Type B pancreatic cell (in vitro differentiated cells): ENCODE measurements around the gene CMC4. TPM values are rescaled to one million over a fixed set of nuclear protein-coding genes. Genes with fewer than 3 reads are reported as not detected.

Experiments used
- DNase-seq: peaks from one replicate; pipeline ENCODE4 v3.0.0; 2021; ENCODE audit warnings: mixed read lengths; ENCODE audit not compliant: unreplicated experiment; ENCODE audit errors: extremely low spot score
- H3K27ac Mint-ChIP-seq: 2 replicates; pipeline ENCODE4 v1.8.0; 2021; ENCODE audit warnings: mild to moderate bottlenecking, mixed read lengths
- H3K27me3 Mint-ChIP-seq: 2 replicates; pipeline ENCODE4 v1.8.0; 2021; ENCODE audit warnings: mixed read lengths
- H3K36me3 Mint-ChIP-seq: 2 replicates; pipeline ENCODE4 v1.8.0; 2021; ENCODE audit warnings: mixed read lengths
- H3K4me1 Mint-ChIP-seq: one replicate; pipeline ENCODE4 v1.8.0; 2021; ENCODE audit warnings: mixed read lengths; ENCODE audit not compliant: unreplicated experiment
- H3K4me3 Mint-ChIP-seq: 2 replicates; pipeline ENCODE4 v1.8.0; 2021; ENCODE audit warnings: mild to moderate bottlenecking, mixed read lengths
- H3K9me3 Mint-ChIP-seq: 2 replicates; pipeline ENCODE4 v1.8.0; 2021; ENCODE audit warnings: mixed read lengths
- total RNA-seq: library from RNA; stranded (reverse); gene quantifications from 2 replicates; pipeline ENCODE4 v1.2.1, GENCODE V29; 2021; ENCODE audit warnings: low replicate concordance
- TF ChIP-seq, protein P1 (sequence below): fragments of 200-600 bp; sonication (generic); conservative IDR thresholded peaks from 2 replicates; pipeline ENCODE4 v1.5.0; 2021; ENCODE audit warnings: antibody characterized with exemption, mild to moderate bottlenecking

CMC4 gene
- total RNA-seq, 1 donor from 2014 or later = 7.1 TPM

DNA sequence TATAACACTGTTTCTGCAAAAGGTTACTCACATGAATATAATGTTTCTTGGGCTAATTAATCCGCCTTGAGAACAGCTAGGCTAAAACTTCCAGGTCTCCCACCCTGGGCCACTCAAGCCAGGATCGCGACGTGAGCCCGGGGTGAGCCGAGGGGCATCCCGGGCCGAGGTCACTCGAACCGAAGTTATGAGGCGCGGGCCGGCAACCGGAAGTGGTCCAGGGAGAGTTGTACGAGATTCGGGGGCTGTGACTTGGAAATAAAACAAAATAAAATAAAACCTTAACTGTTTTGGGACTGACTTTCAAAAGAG lies 317 bp downstream of the CMC4 start:
- Mint-ChIP-seq H3K27ac (peak overlapping the region; percentile 60), H3K4me1 (no peaks in the 10 kb centered on the region), H3K9me3 (no peaks in the 10 kb centered on the region), H3K27me3 (no peaks in the 10 kb centered on the region), H3K4me3 (peak overlapping the region; percentile 83), H3K36me3 (no peaks in the 10 kb centered on the region)
- TF ChIP-seq, protein P1, sequence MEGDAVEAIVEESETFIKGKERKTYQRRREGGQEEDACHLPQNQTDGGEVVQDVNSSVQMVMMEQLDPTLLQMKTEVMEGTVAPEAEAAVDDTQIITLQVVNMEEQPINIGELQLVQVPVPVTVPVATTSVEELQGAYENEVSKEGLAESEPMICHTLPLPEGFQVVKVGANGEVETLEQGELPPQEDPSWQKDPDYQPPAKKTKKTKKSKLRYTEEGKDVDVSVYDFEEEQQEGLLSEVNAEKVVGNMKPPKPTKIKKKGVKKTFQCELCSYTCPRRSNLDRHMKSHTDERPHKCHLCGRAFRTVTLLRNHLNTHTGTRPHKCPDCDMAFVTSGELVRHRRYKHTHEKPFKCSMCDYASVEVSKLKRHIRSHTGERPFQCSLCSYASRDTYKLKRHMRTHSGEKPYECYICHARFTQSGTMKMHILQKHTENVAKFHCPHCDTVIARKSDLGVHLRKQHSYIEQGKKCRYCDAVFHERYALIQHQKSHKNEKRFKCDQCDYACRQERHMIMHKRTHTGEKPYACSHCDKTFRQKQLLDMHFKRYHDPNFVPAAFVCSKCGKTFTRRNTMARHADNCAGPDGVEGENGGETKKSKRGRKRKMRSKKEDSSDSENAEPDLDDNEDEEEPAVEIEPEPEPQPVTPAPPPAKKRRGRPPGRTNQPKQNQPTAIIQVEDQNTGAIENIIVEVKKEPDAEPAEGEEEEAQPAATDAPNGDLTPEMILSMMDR = no peak
- DNase-seq = no peak

DNA sequence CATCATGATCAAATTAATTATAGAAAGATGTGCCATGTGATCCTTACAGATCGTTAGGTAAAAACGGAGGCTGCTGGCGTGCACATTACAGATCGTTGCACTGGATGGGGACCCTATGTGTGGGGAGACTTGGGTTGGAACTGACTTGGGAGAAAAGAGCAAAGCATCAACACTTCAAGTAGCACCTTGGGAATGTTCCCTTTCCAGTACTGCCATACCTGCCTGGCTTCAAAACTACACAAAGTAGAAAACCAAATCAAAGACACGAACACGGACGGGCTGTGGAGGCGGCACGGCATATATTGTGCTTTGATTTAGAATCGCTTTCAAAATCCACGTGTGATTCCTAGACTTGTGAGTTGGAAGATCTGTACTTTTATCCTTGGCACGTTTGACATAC lies 898 bp downstream of the CMC4 start:
- peak overlapping the region; percentile 83 for H3K4me3 Mint-ChIP-seq
- TF ChIP-seq, protein P1 = no peak
- peak overlapping the region; percentile 60 for H3K27ac Mint-ChIP-seq
- H3K36me3 Mint-ChIP-seq = no peaks in the 10 kb centered on the region
- DNase-seq = no peak
- no peaks in the 10 kb centered on the region for H3K27me3 Mint-ChIP-seq
- H3K4me1 Mint-ChIP-seq = no peaks in the 10 kb centered on the region
- no peaks in the 10 kb centered on the region for H3K9me3 Mint-ChIP-seq

DNA sequence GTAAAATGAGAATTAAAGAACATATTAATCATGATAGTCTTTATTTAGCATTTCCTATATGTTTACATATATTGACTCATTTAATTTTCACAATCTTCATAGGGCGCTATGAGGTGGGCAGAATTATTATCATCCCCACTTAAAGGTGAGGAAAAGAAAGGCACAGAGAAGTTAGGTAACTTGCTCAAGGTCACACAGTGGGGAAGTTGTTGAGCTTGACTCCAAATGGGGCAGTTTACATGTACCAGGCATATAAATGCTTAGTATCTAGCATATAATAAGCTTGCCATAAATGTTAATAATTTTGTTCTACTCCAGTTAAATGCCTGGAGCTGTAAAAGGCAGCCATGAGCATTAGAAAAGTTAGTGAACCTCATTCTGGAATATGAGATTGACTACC lies 1.5 kb downstream of the CMC4 start:
- TF ChIP-seq, protein P1 = no peak
- H3K4me3 Mint-ChIP-seq = peak overlapping the region; percentile 83
- DNase-seq = no peak
- no peaks in the 10 kb centered on the region for H3K27me3 Mint-ChIP-seq
- no peaks in the 10 kb centered on the region for H3K4me1 Mint-ChIP-seq
- H3K36me3 Mint-ChIP-seq = no peaks in the 10 kb centered on the region
- H3K9me3 Mint-ChIP-seq = no peaks in the 10 kb centered on the region
- no peak overlapping the region for H3K27ac Mint-ChIP-seq

DNA sequence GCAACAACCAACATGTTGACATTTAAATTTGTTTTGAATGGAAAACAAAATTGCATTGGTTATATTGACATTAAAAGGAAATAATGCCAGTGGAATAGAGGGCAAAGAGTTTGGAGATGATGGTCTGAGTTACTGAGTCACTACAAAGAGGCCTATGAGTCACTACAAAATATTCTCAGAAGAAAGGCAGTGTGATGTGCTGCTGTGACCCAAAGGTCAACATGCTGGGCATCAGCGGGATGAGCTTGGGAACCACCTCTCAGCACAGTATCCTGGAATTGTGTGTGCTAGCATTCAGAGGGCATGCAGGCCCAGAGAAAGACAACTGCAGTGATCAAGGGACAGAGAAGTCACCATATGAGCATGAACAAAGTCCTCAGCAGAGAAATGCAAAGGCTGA lies 2.8 kb downstream of the CMC4 start:
- no peaks in the 10 kb centered on the region for H3K9me3 Mint-ChIP-seq
- no peaks in the 10 kb centered on the region for H3K36me3 Mint-ChIP-seq
- DNase-seq = no peak
- H3K27ac Mint-ChIP-seq = no peak overlapping the region
- TF ChIP-seq, protein P1 = no peak
- H3K4me3 Mint-ChIP-seq = peak overlapping the region; percentile 47
- H3K4me1 Mint-ChIP-seq = no peaks in the 10 kb centered on the region
- no peaks in the 10 kb centered on the region for H3K27me3 Mint-ChIP-seq

- H3K9me3 Mint-ChIP-seq = no peaks in the 10 kb centered on the region
- H3K36me3 Mint-ChIP-seq = no peaks in the 10 kb centered on the region
- no peak overlapping the region for H3K4me3 Mint-ChIP-seq
- no peaks in the 10 kb centered on the region for H3K27me3 Mint-ChIP-seq
- no peak for DNase-seq
- H3K27ac Mint-ChIP-seq = peak overlapping the region; percentile 72
- TF ChIP-seq, protein P1 = no peak
- no peaks in the 10 kb centered on the region for H3K4me1 Mint-ChIP-seq
Observed at GRCh38 chrX:155065035-155065734, 5.8 kb downstream of the CMC4 start.

- Mint-ChIP-seq H3K27me3 (no peaks in the 10 kb centered on the region), H3K9me3 (no peaks in the 10 kb centered on the region), H3K27ac (no peak overlapping the region), H3K4me1 (no peaks in the 10 kb centered on the region), H3K4me3 (no peak overlapping the region), H3K36me3 (no peaks in the 10 kb centered on the region)
- no peak for DNase-seq
- TF ChIP-seq, protein P1 = no peak
Observed at GRCh38 chrX:155061760-155062159, 9.2 kb downstream of the CMC4 start.
